GM18519 (cell line): ENCODE data around the gene CNTN1.

Experiments
- ATAC-seq: cut with Tn5 transposase; IDR thresholded peaks from one replicate; pipeline ENCODE4 v1.9.1; 2021; ENCODE audit warnings: mild to moderate bottlenecking, moderate library complexity; ENCODE audit not compliant: unreplicated experiment, low FRiP score

Gene CNTN1

DNA sequence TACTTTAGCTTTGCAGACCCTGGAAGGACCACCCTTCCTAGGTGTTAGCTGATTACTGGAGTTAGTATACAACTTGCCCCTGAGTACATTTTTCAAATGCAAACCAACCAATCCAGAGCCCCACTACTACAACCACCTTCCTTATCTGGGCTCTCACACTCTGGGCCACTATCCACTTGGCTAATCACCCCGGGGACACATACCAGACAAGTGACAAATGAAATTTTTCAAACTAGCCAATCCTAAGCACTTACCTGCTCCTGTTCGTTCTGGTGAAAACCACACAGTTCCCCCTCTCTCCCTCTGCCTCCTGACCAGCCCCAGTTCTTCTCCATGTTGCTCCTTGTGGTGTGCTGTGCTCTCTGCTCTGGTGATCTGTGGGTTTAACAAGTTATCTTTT, 140.4 kb downstream of the CNTN1 start:
- ATAC-seq = no peak

DNA sequence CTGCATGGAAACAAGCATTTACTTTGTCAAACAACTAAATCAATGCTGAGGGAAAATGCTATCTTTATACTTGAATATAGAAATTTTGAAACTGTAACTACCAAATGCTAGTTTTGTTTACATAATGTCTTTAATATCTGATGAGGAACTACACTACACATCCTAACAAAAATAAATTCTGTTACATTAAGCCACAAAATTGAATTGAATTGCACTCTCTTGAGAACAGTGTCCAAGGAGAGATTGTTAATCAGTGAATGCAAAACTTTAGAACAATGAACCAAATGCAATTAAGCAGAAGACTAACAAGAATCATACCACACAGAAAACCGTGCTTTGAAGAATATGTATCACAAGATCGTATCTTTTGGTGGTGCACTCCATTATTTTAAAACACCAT, 141.6 kb downstream of the CNTN1 start:
- ATAC-seq = no peak

- no peak for ATAC-seq
Observed at GRCh38 chr12:40834321-40834720, 142.1 kb downstream of the CNTN1 start.

DNA sequence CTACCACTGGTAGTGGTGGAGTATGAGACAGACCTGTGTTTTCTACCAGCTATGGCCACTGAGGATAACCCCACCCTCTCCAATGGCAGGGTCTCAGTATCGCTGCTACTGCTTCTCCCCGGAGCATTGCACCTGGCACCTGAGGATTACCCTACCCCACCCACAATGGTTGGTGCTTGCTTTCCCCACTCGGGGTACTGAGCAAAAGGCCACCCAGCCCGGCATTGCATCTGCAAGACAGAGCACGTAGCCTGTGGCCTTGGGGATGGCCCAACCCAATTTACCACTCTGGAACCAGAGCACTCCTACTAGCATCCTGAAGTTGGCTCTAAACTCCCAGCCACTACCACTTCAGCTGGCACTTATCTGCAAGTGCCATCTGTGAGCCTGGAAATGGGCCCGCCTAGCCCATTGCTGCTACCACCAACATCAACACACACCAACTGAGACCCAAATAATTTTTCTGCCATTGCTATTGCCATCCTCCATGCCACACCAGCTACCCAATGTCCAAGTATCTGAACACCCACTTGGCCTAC, 145.7 kb downstream of the CNTN1 start:
- no peak for ATAC-seq

- ATAC-seq = no peak
Observed at GRCh38 chr12:40843495-40843894, 151.3 kb downstream of the CNTN1 start.

- no peak for ATAC-seq
Observed at GRCh38 chr12:40853221-40853620, 161.0 kb downstream of the CNTN1 start.

DNA sequence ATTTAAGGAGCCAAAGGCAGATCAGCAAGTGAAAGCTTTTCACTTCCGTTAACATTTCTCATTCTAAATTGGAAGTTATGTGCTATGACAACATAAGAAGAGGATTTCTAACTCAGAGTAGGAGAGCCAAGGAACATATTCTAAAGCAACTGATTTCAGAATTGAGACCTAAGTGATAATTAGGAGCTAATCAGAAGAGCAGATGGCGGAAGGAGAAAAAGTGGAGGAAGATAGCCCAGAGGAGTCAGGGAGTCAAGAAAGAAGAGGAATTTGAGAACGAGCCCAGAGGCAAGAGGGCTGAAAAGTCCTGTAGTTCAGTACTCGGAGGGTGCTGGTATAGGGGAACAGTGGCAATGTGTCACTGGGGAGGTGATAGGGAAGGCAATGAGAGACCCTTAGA, 162.4 kb downstream of the CNTN1 start:
- ATAC-seq = no peak

- no peak for ATAC-seq
Observed at GRCh38 chr12:40864891-40865290, 172.7 kb downstream of the CNTN1 start.

DNA sequence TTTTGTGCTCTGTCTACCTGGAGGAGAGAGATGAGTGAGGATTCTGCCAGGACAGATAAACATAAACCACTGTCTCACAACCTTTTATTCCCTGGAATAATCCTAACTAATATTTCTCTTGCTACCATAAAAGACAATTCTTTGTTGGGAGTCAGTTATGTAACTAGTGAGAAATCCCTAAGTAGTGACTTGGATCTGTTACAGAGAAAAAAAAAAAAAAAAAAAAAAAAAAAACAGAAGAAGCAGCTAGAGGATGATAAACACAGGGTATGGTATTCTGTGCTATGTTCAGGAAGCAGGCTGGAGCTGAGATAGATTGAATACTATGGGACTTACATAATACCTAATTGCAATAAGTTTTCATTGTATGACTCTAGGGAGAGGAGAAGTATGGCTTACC, 178.7 kb downstream of the CNTN1 start:
- no peak for ATAC-seq

DNA sequence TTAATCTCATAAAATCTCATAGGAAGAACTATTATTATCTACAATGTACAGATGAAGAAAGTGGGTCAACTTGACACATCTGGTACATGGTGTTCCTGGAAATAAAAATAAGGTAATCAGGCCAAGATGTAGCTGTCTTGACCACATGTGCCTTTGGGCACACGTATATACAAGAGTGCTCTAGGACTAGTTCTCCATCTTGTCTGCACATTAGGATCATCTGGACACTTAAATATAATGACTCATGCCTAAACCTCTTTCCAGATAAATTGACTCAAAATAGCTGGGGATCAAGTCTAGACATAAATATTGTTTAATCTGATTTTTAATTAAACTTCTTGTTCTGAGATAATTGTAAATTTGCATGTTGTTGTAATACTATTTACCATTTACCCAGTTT, 182.6 kb downstream of the CNTN1 start:
- ATAC-seq = no peak

- ATAC-seq = no peak
Observed at GRCh38 chr12:40889329-40889728, 197.1 kb downstream of the CNTN1 start.

- no peak for ATAC-seq
Observed at GRCh38 chr12:40892528-40892927, 200.3 kb downstream of the CNTN1 start.

- ATAC-seq = no peak
Observed at GRCh38 chr12:40898505-40898904, 206.3 kb downstream of the CNTN1 start.

DNA sequence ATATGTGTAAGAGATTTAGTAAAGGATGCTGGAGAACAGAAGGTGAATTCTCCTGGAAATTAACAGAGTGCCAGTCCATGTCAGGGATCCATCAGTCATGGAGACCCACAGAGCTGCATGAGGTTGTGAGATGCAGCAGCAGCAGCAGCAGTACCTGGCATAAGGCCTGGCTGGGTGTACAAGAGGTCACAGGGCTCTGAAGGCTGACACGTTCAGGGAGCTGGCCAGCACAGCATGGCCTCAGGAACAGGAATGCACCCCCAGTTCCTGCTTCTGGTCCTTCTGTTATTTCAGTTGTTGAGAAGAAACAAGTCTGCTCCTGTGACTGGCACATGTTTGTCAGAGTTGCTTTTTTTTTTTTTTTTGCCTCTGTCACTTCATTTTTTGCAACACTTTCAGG, 210.8 kb downstream of the CNTN1 start:
- no peak for ATAC-seq

GRCh38 chr12:40907115-40907527, 214.9 kb downstream of the CNTN1 start:
- peak; percentile 98 for ATAC-seq

DNA sequence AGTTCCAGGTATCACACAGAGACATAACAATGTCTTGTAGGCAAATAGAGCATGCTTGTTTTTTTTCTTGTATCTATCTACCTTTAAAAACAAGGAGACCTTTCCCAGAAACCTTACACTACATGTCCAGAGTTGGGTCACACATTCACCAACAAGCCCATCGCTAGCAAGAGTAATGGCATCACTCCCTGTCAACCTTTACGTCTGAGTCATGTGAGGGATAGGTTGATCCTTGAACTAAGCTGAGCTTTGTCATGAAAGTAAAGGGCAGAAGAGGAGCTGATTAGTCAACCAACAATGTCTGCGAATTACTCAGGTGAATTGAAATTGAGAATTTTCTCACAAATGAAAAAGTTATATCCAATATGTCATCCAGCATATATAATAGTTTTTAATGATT, 219.4 kb downstream of the CNTN1 start:
- no peak for ATAC-seq

- no peak for ATAC-seq
Observed at GRCh38 chr12:40915172-40915571, 222.9 kb downstream of the CNTN1 start.

DNA sequence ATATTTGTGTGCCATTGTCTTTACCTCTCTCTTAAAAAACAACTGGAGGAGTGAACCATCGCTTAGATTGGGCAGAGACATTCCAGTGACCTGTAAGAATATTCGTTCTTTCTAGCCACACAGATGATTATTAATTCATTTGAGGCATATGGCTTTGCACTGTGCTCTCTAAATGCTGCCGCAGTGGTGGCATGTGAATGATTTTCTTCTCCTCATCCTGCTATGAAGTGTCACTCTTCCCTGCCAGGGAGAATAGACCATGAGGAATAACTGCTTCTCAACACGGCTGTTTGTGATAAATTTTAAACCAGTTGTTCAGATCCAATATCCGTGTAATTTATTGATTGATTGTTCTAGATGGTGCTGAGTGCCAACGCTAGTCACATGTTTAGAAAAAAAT, 225.3 kb downstream of the CNTN1 start:
- ATAC-seq = no peak

GRCh38 chr12:40921563-40922163, 229.4 kb downstream of the CNTN1 start:
- peak; percentile 49 for ATAC-seq

DNA sequence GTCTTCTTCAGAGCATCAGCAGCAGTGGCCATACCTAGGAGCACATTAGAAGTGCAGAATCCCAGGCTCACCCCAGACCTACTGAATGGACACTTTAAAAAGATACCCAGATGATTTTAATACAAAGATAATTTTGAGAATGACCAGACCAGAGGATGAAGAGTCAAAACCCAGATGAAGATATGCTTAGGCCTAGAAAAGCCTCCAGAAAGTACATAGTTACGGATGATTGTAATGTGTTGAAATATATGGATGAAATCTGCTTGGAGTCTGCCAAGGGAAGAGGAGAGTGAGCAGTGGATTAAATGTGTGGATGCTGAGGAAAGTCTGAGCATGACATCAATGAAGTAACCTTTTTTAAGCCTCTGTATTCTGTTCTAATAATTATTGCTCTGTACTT, 245.7 kb downstream of the CNTN1 start:
- no peak for ATAC-seq

- ATAC-seq = no peak
Observed at GRCh38 chr12:40942326-40942725, 250.1 kb downstream of the CNTN1 start.

- no peak for ATAC-seq
Observed at GRCh38 chr12:40945772-40946171, 253.5 kb downstream of the CNTN1 start.
